Kidney (tissue), 14 donors: Measurements from ENCODE around the gene UBN1. TPM values are rescaled to one million over a fixed set of nuclear protein-coding genes. Genes with fewer than 3 reads are reported as not detected.

Experiments used
- DNase-seq, 5 donors: peaks; one replicate each; pipeline ENCODE4 v3.0.0-alpha.2; 2013 to 2020
- FAIRE-seq: peaks from 2 replicates; lab custom pipeline; 2012; peaks lifted over from hg19 to GRCh38; lab: Jason Lieb, UNC
- H3K27ac ChIP-seq, 2 donors: one replicate each; pipeline ENCODE4 v1.7.0; 2013; ENCODE audit warnings: low read depth in 2 of 2, low read length in 2 of 2, inconsistent platforms in 1 of 2
- H3K27me3 ChIP-seq: one replicate; pipeline ENCODE4 v1.7.1; 2013; ENCODE audit warnings: low read length, inconsistent platforms; ENCODE audit not compliant: control insufficient read depth, insufficient read depth
- H3K36me3 ChIP-seq, 3 donors: one replicate each; pipeline versions ENCODE4 v1.7.0 to v1.7.1; 2013; ENCODE audit warnings: low read length in 3 of 3, control low read depth in 1 of 3, inconsistent platforms in 1 of 3; ENCODE audit not compliant: insufficient read depth in 3 of 3, control insufficient read depth in 2 of 3
- H3K4me1 ChIP-seq, 3 donors: one replicate each; pipeline versions ENCODE4 v1.7.0 to v1.7.1; 2013; ENCODE audit warnings: low read length in 3 of 3, inconsistent platforms in 1 of 3, low read depth in 1 of 3; ENCODE audit not compliant: control insufficient read depth in 2 of 3, insufficient read depth in 2 of 3
- H3K4me3 ChIP-seq, 3 donors: one replicate each; pipeline versions ENCODE4 v1.7.0 to v1.8.1; 2013; ENCODE audit warnings: low read length in 3 of 3, control low read depth in 1 of 3, inconsistent platforms in 1 of 3
- H3K9ac ChIP-seq, 3 donors: one replicate each; pipeline versions ENCODE4 v1.7.0 to v1.7.1; 2013; ENCODE audit warnings: low read length in 3 of 3, control low read depth in 1 of 3, inconsistent platforms in 1 of 3
- H3K9me3 ChIP-seq, 3 donors: one replicate each; pipeline versions ENCODE4 v1.7.0 to v1.7.1; 2013; ENCODE audit warnings: low read length in 3 of 3, control low read depth in 1 of 3, inconsistent platforms in 1 of 3; ENCODE audit not compliant: control insufficient read depth in 2 of 3, insufficient read depth in 1 of 3
- intact Hi-C: fragments of 100-400 bp; cut with DNase I; formaldehyde crosslinking; loops from one replicate; pipeline ENCODE4 v1.11.1; 2022
- polyA plus RNA-seq: library from polyadenylated mRNA; stranded (reverse); fragments of 350-450 nt; fragmentation: Illumina TruSeq; extraction: RNeasy Lipid Tissue Mini Kit (QIAGEN cat#74804); gene quantifications from one replicate; pipeline ENCODE4 v1.2.3, GENCODE V29; 2014; ENCODE audit warnings: low read depth, low replicate concordance; ENCODE audit not compliant: insufficient read depth
- total RNA-seq: library from RNA; stranded (reverse); fragmentation: NEBNext Ultra II Directional; extraction: Animal tissue kit (Norgen Biotek cat#: 25700); gene quantifications from one replicate; pipeline ENCODE4 v1.2.1, GENCODE V29; 2021
- TF ChIP-seq, protein P1 (sequence below): IDR thresholded peaks from 3 replicates; pipeline ENCODE4 v1.5.1; 2012; ENCODE audit warnings: mild to moderate bottlenecking, moderate library complexity, borderline replicate concordance; ENCODE audit not compliant: insufficient read depth; ENCODE audit errors: extremely low read depth
- donor health status: control.
- donor health status: control.
- donor health status: control.
- donor health status: control.
- donor health status: control.
- donor health status: DM: yes; HTN: yes; CAD: no.
- donor health status: Normal renal cell carcinoma (clear cell type).

The UBN1 gene
- total and polyA plus RNA-seq, 2 donors from 2014 or later, result 6.1 to 28.6 TPM

DNA sequence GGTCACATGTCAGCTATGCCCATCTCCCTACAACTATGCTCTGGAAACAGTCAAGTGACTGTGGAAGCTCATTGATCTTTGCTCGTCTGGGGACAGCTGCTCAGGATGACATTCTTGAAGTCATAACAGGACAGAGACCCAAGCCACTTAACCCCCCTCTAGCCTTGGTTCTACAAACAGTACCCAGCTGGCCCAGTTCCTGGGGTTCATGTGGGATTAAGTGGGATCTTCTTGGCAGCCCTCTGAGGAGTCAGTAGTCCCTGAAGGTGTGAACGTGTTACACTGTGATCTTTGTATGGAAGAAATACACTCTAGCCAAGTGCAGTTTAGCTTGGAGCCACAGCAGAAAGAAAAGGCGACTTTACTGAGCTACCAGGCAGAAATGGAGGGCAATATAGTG, 25.8 kb downstream of the UBN1 start:
- TF ChIP-seq, protein P1, sequence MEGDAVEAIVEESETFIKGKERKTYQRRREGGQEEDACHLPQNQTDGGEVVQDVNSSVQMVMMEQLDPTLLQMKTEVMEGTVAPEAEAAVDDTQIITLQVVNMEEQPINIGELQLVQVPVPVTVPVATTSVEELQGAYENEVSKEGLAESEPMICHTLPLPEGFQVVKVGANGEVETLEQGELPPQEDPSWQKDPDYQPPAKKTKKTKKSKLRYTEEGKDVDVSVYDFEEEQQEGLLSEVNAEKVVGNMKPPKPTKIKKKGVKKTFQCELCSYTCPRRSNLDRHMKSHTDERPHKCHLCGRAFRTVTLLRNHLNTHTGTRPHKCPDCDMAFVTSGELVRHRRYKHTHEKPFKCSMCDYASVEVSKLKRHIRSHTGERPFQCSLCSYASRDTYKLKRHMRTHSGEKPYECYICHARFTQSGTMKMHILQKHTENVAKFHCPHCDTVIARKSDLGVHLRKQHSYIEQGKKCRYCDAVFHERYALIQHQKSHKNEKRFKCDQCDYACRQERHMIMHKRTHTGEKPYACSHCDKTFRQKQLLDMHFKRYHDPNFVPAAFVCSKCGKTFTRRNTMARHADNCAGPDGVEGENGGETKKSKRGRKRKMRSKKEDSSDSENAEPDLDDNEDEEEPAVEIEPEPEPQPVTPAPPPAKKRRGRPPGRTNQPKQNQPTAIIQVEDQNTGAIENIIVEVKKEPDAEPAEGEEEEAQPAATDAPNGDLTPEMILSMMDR, result no peak
- DNase-seq (no peak), FAIRE-seq (no peak)
- Histone ChIP-seq H3K9ac (no peak overlapping the region), H3K9me3 (no peaks in the 10 kb centered on the region), H3K4me1 (peaks cover 3 to 19% (median 18%) of the 10 kb centered on the region in 3 donors), H3K36me3 (peaks cover 13 to 71% (median 45%) of the 10 kb centered on the region in 3 donors), H3K4me3 (no peak overlapping the region), H3K27me3 (no peaks in the 10 kb centered on the region), H3K27ac (no peak overlapping the region)
- intact Hi-C loops, result no loop called here

DNA sequence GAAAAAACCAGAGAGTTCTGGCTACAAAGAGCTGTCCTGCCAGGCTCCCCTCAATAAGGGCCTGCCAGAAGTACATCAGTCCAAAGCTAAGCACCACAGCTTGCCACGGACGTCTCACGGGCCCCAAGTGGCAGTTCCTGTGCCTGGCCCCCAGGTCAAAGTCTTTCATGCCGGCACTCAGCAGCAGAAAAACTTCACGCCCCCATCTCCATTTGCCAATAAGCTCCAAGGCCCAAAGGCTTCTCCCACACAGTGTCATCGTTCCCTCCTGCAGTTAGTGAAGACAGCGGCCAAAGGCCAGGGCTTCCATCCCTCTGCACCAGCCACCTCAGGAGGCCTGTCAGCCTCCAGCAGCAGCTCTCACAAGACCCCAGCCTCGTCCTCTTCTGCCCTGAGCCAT, 27.4 kb downstream of the UBN1 start:
- H3K4me1 ChIP-seq, result peaks cover 0 to 6% (median 5%) of the 10 kb centered on the region in 3 donors
- TF ChIP-seq, protein P1, result no peak
- H3K27me3 ChIP-seq, result no peaks in the 10 kb centered on the region
- peaks cover 19 to 81% (median 50%) of the 10 kb centered on the region in 3 donors for H3K36me3 ChIP-seq
- no peak overlapping the region for H3K9ac ChIP-seq
- no peak overlapping the region for H3K27ac ChIP-seq
- FAIRE-seq (no peak), DNase-seq (peak in 2 of 5 donors; percentile 6 to 23)
- intact Hi-C loops, result no loop called here
- no peak overlapping the region for H3K4me3 ChIP-seq
- no peaks in the 10 kb centered on the region for H3K9me3 ChIP-seq

DNA sequence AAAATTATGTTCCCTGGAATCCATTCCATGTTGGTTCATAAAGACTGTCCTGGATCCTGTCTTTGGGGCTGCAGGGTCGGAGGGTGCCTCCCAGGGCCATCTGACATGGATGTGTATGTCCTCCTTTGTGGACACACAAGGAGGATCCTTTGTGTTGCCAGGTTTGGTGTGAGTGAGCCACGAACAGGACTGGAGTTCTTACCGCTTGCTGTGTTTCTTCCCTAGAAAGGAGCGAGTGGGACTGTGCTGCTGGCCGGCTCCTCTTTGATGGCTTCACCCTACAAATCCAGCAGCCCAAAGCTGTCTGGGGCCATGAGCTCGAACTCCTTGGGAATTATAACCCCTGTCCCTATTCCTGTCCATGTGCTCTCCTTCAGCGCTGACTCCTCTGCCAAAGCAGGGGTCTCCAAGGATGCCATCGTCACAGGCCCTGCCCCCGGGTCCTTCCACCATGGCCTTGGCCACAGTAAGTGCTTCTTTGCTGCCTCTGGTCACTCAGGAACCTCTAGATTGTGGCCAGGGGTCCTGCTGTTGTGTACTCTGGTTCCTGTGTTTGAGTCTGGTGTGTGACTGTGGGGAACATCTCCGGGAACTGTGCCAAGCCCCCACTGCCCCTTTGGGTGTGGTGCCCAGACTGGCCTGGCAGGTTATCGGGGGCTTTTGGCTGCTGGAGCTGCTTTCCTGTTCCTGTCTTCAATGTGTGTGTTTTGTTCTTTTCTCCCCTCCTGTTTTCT, 29.5 kb downstream of the UBN1 start:
- Histone ChIP-seq H3K9me3 (no peaks in the 10 kb centered on the region), H3K4me3 (no peak overlapping the region), H3K9ac (no peak overlapping the region), H3K36me3 (peaks cover 20 to 85% (median 51%) of the 10 kb centered on the region in 3 donors), H3K27ac (no peak overlapping the region), H3K27me3 (no peaks in the 10 kb centered on the region), H3K4me1 (peaks cover 0 to 6% (median 0%) of the 10 kb centered on the region in 3 donors)
- TF ChIP-seq, protein P1, result no peak
- DNase-seq (no peak), FAIRE-seq (no peak)
- intact Hi-C loops, result no loop called here

DNA sequence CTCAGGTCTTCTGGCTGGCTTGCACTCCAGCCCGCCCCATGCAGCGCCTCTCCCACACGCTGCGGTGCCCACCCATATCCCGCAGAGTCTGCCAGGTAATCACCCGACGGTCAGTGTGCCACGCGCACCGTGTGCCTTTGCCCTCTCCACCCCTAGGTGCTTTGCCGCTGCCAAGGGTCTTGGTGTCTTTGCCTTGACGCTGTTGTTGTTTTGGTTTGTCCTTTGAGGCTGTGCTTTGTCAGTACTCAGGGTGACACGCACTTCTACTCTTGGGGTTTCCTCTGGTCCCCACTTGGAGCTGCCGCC, 30.1 kb downstream of the UBN1 start:
- TF ChIP-seq, protein P1, result no peak
- no peak for DNase-seq
- H3K4me1 ChIP-seq, result peaks cover 0 to 10% (median 0%) of the 10 kb centered on the region in 3 donors
- FAIRE-seq, result no peak
- no peak overlapping the region for H3K27ac ChIP-seq
- no peak overlapping the region for H3K4me3 ChIP-seq
- H3K36me3 ChIP-seq, result peaks cover 16 to 82% (median 47%) of the 10 kb centered on the region in 3 donors
- H3K9ac ChIP-seq, result no peak overlapping the region
- H3K9me3 ChIP-seq, result no peaks in the 10 kb centered on the region
- intact Hi-C loops, result no loop called here
- H3K27me3 ChIP-seq, result no peaks in the 10 kb centered on the region
